ENCODE data around the gene CYP39A1.

CYP39A1 gene

GRCh38 chr6:46592046-46592445 lies 60.6 kb downstream of the CYP39A1 start:
- Histone ChIP-seq H3K79me2 (ENCODE audit: control insufficient read depth, low read length) (no peaks in the 10 kb centered on the region), H4K20me1 (ENCODE audit: control insufficient read depth, insufficient read depth, low read depth, low read length) (no peaks in the 10 kb centered on the region), H3F3A (ENCODE audit: control insufficient read depth, insufficient read depth) (no peaks in the 10 kb centered on the region), H3K4me1 (ENCODE audit: control insufficient read depth, low read length) (no peaks in the 10 kb centered on the region), H3K36me3 (ENCODE audit: control insufficient read depth, low read length) (peaks cover 25% of the 10 kb centered on the region), H3K27me3 (ENCODE audit: control insufficient read depth, low read length) (no peaks in the 10 kb centered on the region), H3K4me2 (ENCODE audit: low read length) (no peak overlapping the region), H3K4me3 (ENCODE audit: low read length) (no peak overlapping the region), H3K27ac (ENCODE audit: low read depth, low read length) (no peak overlapping the region), H3K9me2 (replicated peaks; ENCODE audit: control insufficient read depth, low read length) (no peaks in the 10 kb centered on the region), H3K9me3 (ENCODE audit: control insufficient read depth, insufficient read depth, low read length) (peaks cover 7% of the 10 kb centered on the region; the same call in 1 of the 2 replicates)
- TF ChIP-seq CTCF (IDR thresholded peaks at IDR 0.05; ENCODE audit: low read depth, low read length, poor library complexity, severe bottlenecking): no peak
- TF ChIP-seq EZH2phosphoT487 (IDR thresholded peaks at IDR 0.05; ENCODE audit: borderline replicate concordance, low read length): no peak

- TF ChIP-seq CTCF (IDR thresholded peaks at IDR 0.05; ENCODE audit: low read depth, low read length, poor library complexity, severe bottlenecking): no peak
- TF ChIP-seq EZH2phosphoT487 (IDR thresholded peaks at IDR 0.05; ENCODE audit: borderline replicate concordance, low read length): no peak
- Histone ChIP-seq H3K9me3 (ENCODE audit: control insufficient read depth, insufficient read depth, low read length) (peaks cover 7% of the 10 kb centered on the region; the same call in 1 of the 2 replicates), H3K27me3 (ENCODE audit: control insufficient read depth, low read length) (no peaks in the 10 kb centered on the region), H3K36me3 (ENCODE audit: control insufficient read depth, low read length) (peaks cover 24% of the 10 kb centered on the region), H3K9me2 (replicated peaks; ENCODE audit: control insufficient read depth, low read length) (no peaks in the 10 kb centered on the region), H3K79me2 (ENCODE audit: control insufficient read depth, low read length) (no peaks in the 10 kb centered on the region), H4K20me1 (ENCODE audit: control insufficient read depth, insufficient read depth, low read depth, low read length) (no peaks in the 10 kb centered on the region), H3K4me2 (ENCODE audit: low read length) (no peak overlapping the region), H3K4me1 (ENCODE audit: control insufficient read depth, low read length) (no peaks in the 10 kb centered on the region), H3K4me3 (ENCODE audit: low read length) (no peak overlapping the region), H3F3A (ENCODE audit: control insufficient read depth, insufficient read depth) (no peaks in the 10 kb centered on the region), H3K27ac (ENCODE audit: low read depth, low read length) (no peak overlapping the region)
These were observed 61.9 kb downstream of the CYP39A1 start for GRCh38 chr6:46590765-46591164.

GRCh38 chr6:46586906-46587305 lies 65.7 kb downstream of the CYP39A1 start:
- H3K36me3 ChIP-seq (ENCODE audit: control insufficient read depth, low read length): peaks cover 14% of the 10 kb centered on the region
- H3K27me3 ChIP-seq (ENCODE audit: control insufficient read depth, low read length): no peaks in the 10 kb centered on the region
- no peak overlapping the region for H3K4me3 ChIP-seq (ENCODE audit: low read length)
- H3K9me2 ChIP-seq (replicated peaks; ENCODE audit: control insufficient read depth, low read length): no peaks in the 10 kb centered on the region
- H4K20me1 ChIP-seq (ENCODE audit: control insufficient read depth, insufficient read depth, low read depth, low read length): no peaks in the 10 kb centered on the region
- TF ChIP-seq CTCF (IDR thresholded peaks at IDR 0.05; ENCODE audit: low read depth, low read length, poor library complexity, severe bottlenecking): no peak
- TF ChIP-seq EZH2phosphoT487 (IDR thresholded peaks at IDR 0.05; ENCODE audit: borderline replicate concordance, low read length): no peak
- no peaks in the 10 kb centered on the region for H3K9me3 ChIP-seq (ENCODE audit: control insufficient read depth, insufficient read depth, low read length)
- no peaks in the 10 kb centered on the region for H3F3A ChIP-seq (ENCODE audit: control insufficient read depth, insufficient read depth)
- H3K79me2 ChIP-seq (ENCODE audit: control insufficient read depth, low read length): no peaks in the 10 kb centered on the region
- no peaks in the 10 kb centered on the region for H3K4me1 ChIP-seq (ENCODE audit: control insufficient read depth, low read length)
- no peak overlapping the region for H3K4me2 ChIP-seq (ENCODE audit: low read length)
- no peak overlapping the region for H3K27ac ChIP-seq (ENCODE audit: low read depth, low read length)

All from DOHH2 (cell line).